GM12878 (cell line): ENCODE results near the gene PHOSPHO1. TPM values are rescaled to one million over a fixed set of nuclear protein-coding genes. Genes with fewer than 3 reads are reported as not detected.

Source experiments
- BMI1 ChIP-seq: fragments of 450-650 bp; IDR thresholded peaks from 2 replicates; pipeline ENCODE4 v1.6.1; 2016; ENCODE audit warnings: mild to moderate bottlenecking, moderate library complexity, borderline replicate concordance
- CBX3 ChIP-seq: fragments of 200-600 bp; sonication (generic); IDR thresholded peaks from 2 replicates; pipeline ENCODE4 v1.6.1; 2016; ENCODE audit warnings: low read depth, borderline replicate concordance
- CEBPZ ChIP-seq: fragments of 150-350 bp; IDR thresholded peaks from 2 replicates; pipeline ENCODE4 v1.6.1; 2016; ENCODE audit warnings: low read depth, low read length
- CUX1 ChIP-seq: IDR thresholded peaks from 2 replicates; pipeline ENCODE4 v1.6.1; 2012; ENCODE audit warnings: improper control_type of control experiment, low read depth, low read length; ENCODE audit not compliant: insufficient replicate concordance
- E4F1 ChIP-seq: fragments of 450-650 bp; IDR thresholded peaks from 2 replicates; pipeline ENCODE4 v1.6.1; 2018; ENCODE audit warnings: borderline replicate concordance, mild to moderate bottlenecking; ENCODE audit not compliant: partially characterized antibody
- FOS ChIP-seq: IDR thresholded peaks from 3 replicates; pipeline ENCODE4 v1.6.1; 2011; ENCODE audit warnings: borderline replicate concordance; ENCODE audit not compliant: insufficient read length; ENCODE audit errors: extremely low read depth
- MEF2B ChIP-seq: fragments of 450-650 bp; IDR thresholded peaks from 2 replicates; pipeline ENCODE4 v1.6.1; 2018; ENCODE audit warnings: mild to moderate bottlenecking, moderate library complexity; ENCODE audit not compliant: partially characterized antibody, poor library complexity, severe bottlenecking
- RFX5 ChIP-seq: IDR thresholded peaks from 2 replicates; pipeline ENCODE4 v1.6.1; 2011; ENCODE audit warnings: low read depth, low read length, improper control_type of control experiment
- SKIL ChIP-seq: fragments of 450-650 bp; IDR thresholded peaks from 2 replicates; pipeline ENCODE4 v1.6.1; 2017; ENCODE audit warnings: mild to moderate bottlenecking, low read depth, inconsistent platforms; ENCODE audit not compliant: poor library complexity, severe bottlenecking
- SP1 ChIP-seq: IDR thresholded peaks from one replicate; pipeline ENCODE4 v1.6.1; 2011; ENCODE audit warnings: low read depth, low read length
- TCF12 ChIP-seq: IDR thresholded peaks from 2 replicates; pipeline ENCODE4 v1.6.1; 2011; ENCODE audit warnings: low read depth, mild to moderate bottlenecking, low read length
- TCF7 ChIP-seq: IDR thresholded peaks from 2 replicates; pipeline ENCODE4 v1.6.1; 2014; ENCODE audit warnings: antibody characterized with exemption, borderline replicate concordance
- ZNF24 ChIP-seq: fragments of 450-650 bp; IDR thresholded peaks from 2 replicates; pipeline ENCODE4 v1.6.1; 2017; ENCODE audit warnings: antibody characterized with exemption, mild to moderate bottlenecking
- ZNF384 ChIP-seq: IDR thresholded peaks from 2 replicates; pipeline ENCODE4 v1.6.1; 2012; ENCODE audit warnings: low read depth, mild to moderate bottlenecking, low read length, improper control_type of control experiment, borderline replicate concordance
- polyA plus RNA-seq, 11 experiments: library from polyadenylated mRNA; depleted of rRNA in 4 of 11; unstranded in 6 of 11; stranded (reverse) in 5 of 11; fragments of >200 nt; fragmentation: Nextera tagmentation in 4 of 11; fragmentation: Illumina TruSeq in 1 of 11; extraction: Ambion mirVana in 4 of 11; extraction: Trizol in 1 of 11; gene quantifications; 1 replicate in 1 of 11; 2 replicates in 10 of 11; pipeline versions ENCODE4 v1.2.1 to v1.2.3, GENCODE V29; 2011 to 2016; ENCODE audit warnings: inconsistent platforms in 2 of 11, missing spikeins in 2 of 11, low read depth in 1 of 11
- total RNA-seq, 4 experiments: library from RNA; depleted of rRNA in 3 of 4; stranded (reverse); fragments of >200 nt in 3 of 4; fragmentation: Illumina TruSeq in 1 of 4; extraction: Trizol in 1 of 4; gene quantifications; 2 replicates each; pipeline versions ENCODE4 v1.2.1 to v1.2.3, GENCODE V29; 2013 to 2021

Gene PHOSPHO1
- total and polyA plus RNA-seq, 10 of the 15 experiments (the other 5 are each of a cell fraction or from before 2014, with no cell fraction given) = 0.03 to 1.5 (median 0.16) TPM; not detected in 2

GRCh38 chr17:49230636-49231562, at the start of gene PHOSPHO1 (continued):
- TF ChIP-seq MEF2B (peak; percentile 31), SP1 (no peak), CEBPZ (no peak), ZNF384 (no peak), SKIL (no peak), BMI1 (no peak), CBX3 (no peak), FOS (no peak), E4F1 (no peak), ZNF24 (no peak), CUX1 (no peak), TCF7 (peak; percentile 34; the same call in 1 of the 2 replicates), TCF12 (0 out of 2 replicates have a peak, but pooled peaks have one; percentile 36), RFX5 (peak; percentile 61; the same call in 1 of the 2 replicates)
